ENCODE data around the gene FAM13A.
A peak's percentile ranks its signal among the peaks of the same experiment; 100 is the strongest.

Gene FAM13A

GRCh38 chr4:88759039-88759894 lies 297.7 kb downstream of the FAM13A start:
- TF ChIP-seq NFIC (IDR thresholded peaks at IDR 0.05) (peak; percentile 48; the same call in 1 of the 2 replicates), MAX (IDR thresholded peaks at IDR 0.05) (no peak), TAF1 (IDR thresholded peaks at IDR 0.05; ENCODE audit: low read depth) (no peak), CEBPB (IDR thresholded peaks at IDR 0.05) (peak; percentile 69)

GRCh38 chr4:88758264-88758663 lies 298.7 kb downstream of the FAM13A start:
- TF ChIP-seq RAD21 (IDR thresholded peaks at IDR 0.05; ENCODE audit: low read depth), result no peak
- TF ChIP-seq CREB1 (IDR thresholded peaks at IDR 0.05; ENCODE audit: low read depth), result no peak
- TF ChIP-seq ZBTB7A (IDR thresholded peaks at IDR 0.05; ENCODE audit: low read depth), result no peak
- TF ChIP-seq NFIC (IDR thresholded peaks at IDR 0.05), result no peak
- TF ChIP-seq USF1 (IDR thresholded peaks at IDR 0.05), result no peak
- TF ChIP-seq EGR1 (IDR thresholded peaks at IDR 0.05), result no peak
- no peak for TF ChIP-seq YY1 (IDR thresholded peaks at IDR 0.05; ENCODE audit: low read depth)
- TF ChIP-seq EP300 (IDR thresholded peaks at IDR 0.05; ENCODE audit: borderline replicate concordance), result no peak
- TF ChIP-seq CEBPB (IDR thresholded peaks at IDR 0.05), result no peak
- TF ChIP-seq TAF1 (IDR thresholded peaks at IDR 0.05; ENCODE audit: low read depth), result no peak

GRCh38 chr4:88757776-88758175 lies 299.2 kb downstream of the FAM13A start:
- no peak for TF ChIP-seq EP300 (IDR thresholded peaks at IDR 0.05; ENCODE audit: borderline replicate concordance)
- TF ChIP-seq USF1 (IDR thresholded peaks at IDR 0.05), result no peak
- no peak for TF ChIP-seq FOXM1 (IDR thresholded peaks at IDR 0.05; ENCODE audit: borderline replicate concordance, low read depth)
- no peak for TF ChIP-seq YY1 (IDR thresholded peaks at IDR 0.05; ENCODE audit: low read depth)
- TF ChIP-seq RAD21 (IDR thresholded peaks at IDR 0.05; ENCODE audit: low read depth), result no peak
- no peak for TF ChIP-seq EGR1 (IDR thresholded peaks at IDR 0.05)
- TF ChIP-seq CREB1 (IDR thresholded peaks at IDR 0.05; ENCODE audit: low read depth), result no peak
- no peak for TF ChIP-seq ZBTB7A (IDR thresholded peaks at IDR 0.05; ENCODE audit: low read depth)
- TF ChIP-seq REST (IDR thresholded peaks at IDR 0.05; ENCODE audit: low read depth), result no peak
- no peak for TF ChIP-seq NFIC (IDR thresholded peaks at IDR 0.05)
- no peak for TF ChIP-seq TAF1 (IDR thresholded peaks at IDR 0.05; ENCODE audit: low read depth)
- TF ChIP-seq CEBPB (IDR thresholded peaks at IDR 0.05), result no peak
- no peak for TF ChIP-seq TCF12 (IDR thresholded peaks at IDR 0.05; ENCODE audit: low read depth)

- TF ChIP-seq EP300 (IDR thresholded peaks at IDR 0.05; ENCODE audit: borderline replicate concordance) (no peak), CEBPB (IDR thresholded peaks at IDR 0.05) (no peak), FOXM1 (IDR thresholded peaks at IDR 0.05; ENCODE audit: borderline replicate concordance, low read depth) (no peak), TAF1 (IDR thresholded peaks at IDR 0.05; ENCODE audit: low read depth) (no peak), TEAD4 (IDR thresholded peaks at IDR 0.05) (no peak), CREB1 (IDR thresholded peaks at IDR 0.05; ENCODE audit: low read depth) (no peak), ZBTB7A (IDR thresholded peaks at IDR 0.05; ENCODE audit: low read depth) (no peak), EGR1 (IDR thresholded peaks at IDR 0.05) (no peak), USF1 (IDR thresholded peaks at IDR 0.05) (no peak), RAD21 (IDR thresholded peaks at IDR 0.05; ENCODE audit: low read depth) (no peak), MAX (IDR thresholded peaks at IDR 0.05) (no peak)
Observed at GRCh38 chr4:88757067-88757466, 299.9 kb downstream of the FAM13A start.

- TF ChIP-seq REST (IDR thresholded peaks at IDR 0.05; ENCODE audit: low read depth) (no peak), TEAD4 (IDR thresholded peaks at IDR 0.05) (no peak), ZBTB7A (IDR thresholded peaks at IDR 0.05; ENCODE audit: low read depth) (no peak), CREB1 (IDR thresholded peaks at IDR 0.05; ENCODE audit: low read depth) (no peak)
Observed at GRCh38 chr4:88756149-88756548, 300.8 kb downstream of the FAM13A start.
